HG03457 (cell line): ENCODE measurements around the gene TMEM117.

ENCODE experiments used
- ATAC-seq: cut with Tn5 transposase; IDR thresholded peaks from one replicate; pipeline ENCODE4 v1.9.1; 2021; ENCODE audit warnings: moderate number of reproducible peaks; ENCODE audit not compliant: unreplicated experiment

Gene TMEM117

DNA sequence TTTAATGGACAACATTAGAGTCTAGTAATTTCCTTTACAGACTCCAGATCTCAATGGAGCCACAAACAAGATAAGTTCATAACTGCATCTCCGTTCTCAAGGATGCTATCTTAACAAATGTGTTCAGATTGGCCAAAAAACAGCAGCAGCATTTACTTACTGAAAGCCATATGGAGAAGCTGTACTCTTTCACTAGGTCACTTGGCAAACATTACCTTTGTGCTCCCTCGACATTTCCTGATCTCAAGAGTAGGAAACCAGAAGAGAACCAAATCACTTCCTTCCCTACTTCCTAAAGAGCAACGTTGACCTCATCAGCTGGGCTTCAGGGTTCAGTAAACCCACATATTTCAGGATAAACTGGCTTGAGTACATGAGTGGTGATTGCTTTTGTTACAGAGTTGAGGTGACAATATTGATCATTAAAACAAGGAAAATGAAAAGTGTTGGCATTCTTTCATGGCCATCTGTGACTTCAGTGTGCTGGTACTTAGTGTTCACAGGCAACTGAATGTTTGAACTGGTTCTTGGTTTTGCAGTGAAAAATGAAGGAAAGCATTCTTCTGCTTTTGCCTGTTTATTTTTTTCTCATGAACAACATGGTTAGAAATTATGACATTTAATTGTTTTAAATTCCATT, 449.6 kb downstream of the TMEM117 start:
- ATAC-seq, result no peak

DNA sequence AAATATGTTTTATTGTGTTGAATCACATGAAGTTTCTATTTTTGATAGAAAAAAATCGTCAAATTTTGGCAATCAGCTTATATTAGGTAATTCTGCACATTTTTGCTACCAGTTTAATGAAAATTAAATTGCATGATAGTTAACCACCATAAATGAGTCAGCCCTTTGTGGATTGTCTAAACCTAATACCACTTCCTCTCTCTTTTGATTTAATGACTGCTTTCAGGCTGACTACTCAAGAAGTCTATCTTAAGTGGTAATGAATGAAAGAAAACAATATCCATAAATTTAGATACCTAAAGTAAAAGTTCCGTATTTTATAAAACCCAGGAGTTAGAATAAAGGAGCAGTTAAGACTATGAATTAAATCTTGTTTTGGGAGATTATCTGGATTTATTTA, 450.5 kb downstream of the TMEM117 start:
- no peak for ATAC-seq

- ATAC-seq, result no peak
Measured at GRCh38 chr12:44286821-44287505, 451.1 kb downstream of the TMEM117 start.

GRCh38 chr12:44287545-44287944, 451.7 kb downstream of the TMEM117 start:
- no peak for ATAC-seq

GRCh38 chr12:44294649-44295048, 458.8 kb downstream of the TMEM117 start:
- peak; percentile 89 for ATAC-seq

GRCh38 chr12:44295958-44296623, 460.2 kb downstream of the TMEM117 start:
- no peak for ATAC-seq

DNA sequence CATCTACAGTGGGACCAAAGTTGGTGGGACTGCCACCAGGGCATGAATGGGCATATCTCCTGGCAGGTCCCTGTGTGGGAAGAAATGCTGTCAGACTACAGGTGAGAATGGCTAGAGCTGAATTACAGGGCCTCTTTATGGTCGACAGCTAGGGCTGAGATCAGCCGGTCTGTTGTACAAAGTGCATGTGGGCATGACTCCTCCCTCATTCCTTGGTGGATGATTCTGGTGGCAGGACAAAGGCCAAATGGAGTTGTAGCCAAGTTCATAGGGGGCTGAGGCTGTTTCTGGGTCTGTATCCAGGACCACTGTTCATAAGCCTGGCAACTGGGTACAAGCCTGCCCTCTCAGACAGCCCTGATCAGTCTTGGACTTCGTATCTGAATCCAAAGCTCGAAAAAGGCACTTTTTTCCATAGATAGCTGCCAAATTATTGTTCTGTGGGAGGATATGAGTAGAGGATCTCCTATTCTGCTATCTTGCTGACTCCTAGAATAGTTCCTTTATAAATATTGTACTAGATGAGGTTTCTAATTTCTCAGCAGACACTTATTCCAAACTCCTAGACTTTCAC, 460.8 kb downstream of the TMEM117 start:
- no peak for ATAC-seq

GRCh38 chr12:44299524-44299923, 463.6 kb downstream of the TMEM117 start:
- ATAC-seq, result no peak

DNA sequence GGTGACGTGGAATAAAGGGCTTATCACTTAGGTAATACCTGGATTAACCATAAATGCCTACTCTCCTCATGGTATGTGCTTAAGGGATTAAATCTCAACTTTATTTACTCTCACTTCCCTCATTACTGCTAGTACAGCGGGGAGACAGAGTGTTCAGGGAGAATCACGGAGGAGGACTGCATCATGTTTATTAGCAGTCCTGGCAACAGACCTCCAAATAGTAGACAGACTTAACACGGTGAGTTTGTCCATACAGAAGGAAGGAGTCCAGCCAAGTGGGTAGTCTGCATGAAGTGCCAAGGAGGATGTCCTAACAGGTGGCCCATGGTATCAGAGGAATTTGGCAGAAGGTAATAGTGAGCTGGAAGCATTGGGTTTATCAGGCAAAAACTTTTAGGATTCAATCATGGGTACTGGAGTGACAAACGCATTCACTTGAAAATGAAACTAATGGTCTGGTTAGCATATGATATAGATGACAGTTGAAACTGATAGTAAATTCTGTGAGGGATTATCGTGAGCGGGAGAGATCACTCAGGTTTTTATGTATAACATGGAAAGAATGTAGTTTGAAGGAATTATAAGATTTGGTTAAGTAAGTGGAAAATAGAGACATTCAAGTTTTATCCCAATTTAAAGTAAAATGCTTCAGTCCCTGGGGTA, 471.8 kb downstream of the TMEM117 start:
- no peak for ATAC-seq

DNA sequence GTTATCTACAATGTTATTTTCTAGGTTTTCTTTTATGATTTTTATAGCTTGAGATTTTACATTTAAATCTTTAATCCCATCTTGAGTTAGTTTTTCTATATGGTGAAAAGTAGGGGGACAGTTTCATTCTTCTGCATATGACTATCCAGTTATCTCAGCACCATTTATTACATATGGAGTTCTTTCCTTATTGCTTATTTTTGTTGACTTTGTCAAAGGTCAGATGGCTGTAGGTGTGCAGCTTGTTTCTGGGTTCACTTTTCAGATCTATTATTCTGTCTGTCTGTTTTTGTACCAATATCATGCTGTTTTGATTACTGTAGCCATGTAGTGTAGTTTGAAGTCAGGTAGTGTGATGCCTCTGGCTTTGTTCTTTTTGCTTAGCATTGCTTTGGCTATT, 477.3 kb downstream of the TMEM117 start:
- no peak for ATAC-seq

DNA sequence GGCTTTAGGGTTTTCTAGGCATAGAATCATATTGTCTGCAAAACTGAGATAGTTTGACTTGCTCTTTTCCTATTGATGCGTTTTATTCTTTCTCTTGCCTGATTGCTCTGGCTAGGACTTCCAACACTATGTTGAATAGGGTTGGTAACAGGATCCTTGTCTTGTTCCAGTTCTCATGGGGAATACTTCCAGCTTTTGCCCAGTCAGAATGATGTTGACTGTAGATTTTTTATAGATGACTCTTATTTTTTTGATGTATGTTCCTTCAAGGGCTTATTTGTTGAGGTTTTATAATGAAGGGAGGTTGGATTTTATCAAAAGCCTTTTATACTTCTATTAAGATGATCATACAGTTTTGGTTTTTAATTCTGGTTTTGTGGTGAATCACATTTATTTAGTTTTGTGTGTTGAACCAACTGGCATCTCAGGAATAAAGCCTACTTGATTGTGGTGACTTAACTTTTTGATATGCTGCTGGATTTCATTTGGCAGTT, 478.2 kb downstream of the TMEM117 start:
- no peak for ATAC-seq

DNA sequence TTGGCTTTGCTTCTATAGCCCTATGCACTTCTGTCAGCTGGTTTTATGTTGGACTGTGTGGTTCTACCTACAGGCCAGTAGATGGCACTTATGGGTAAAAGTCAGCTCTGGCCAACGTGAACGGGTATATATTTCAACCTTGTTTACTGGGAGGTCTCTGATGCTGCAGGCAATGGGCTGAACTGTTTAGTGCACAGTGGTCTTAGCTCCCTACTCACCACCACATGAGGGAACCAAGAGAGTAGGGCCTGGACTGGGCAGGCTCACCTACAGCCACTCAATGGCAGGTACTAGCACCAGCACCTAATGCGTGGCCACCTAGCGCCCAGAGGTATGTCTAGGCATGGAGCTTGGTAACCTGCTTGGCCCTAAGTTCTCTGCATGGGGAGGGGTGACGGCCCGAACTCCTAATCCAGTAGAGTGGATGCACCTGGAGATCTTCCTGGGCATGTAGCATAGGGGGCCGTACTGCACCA, 481.8 kb downstream of the TMEM117 start:
- no peak for ATAC-seq

GRCh38 chr12:44331269-44331668, 495.4 kb downstream of the TMEM117 start:
- ATAC-seq, result no peak

GRCh38 chr12:44334347-44334746, 498.5 kb downstream of the TMEM117 start:
- no peak for ATAC-seq

DNA sequence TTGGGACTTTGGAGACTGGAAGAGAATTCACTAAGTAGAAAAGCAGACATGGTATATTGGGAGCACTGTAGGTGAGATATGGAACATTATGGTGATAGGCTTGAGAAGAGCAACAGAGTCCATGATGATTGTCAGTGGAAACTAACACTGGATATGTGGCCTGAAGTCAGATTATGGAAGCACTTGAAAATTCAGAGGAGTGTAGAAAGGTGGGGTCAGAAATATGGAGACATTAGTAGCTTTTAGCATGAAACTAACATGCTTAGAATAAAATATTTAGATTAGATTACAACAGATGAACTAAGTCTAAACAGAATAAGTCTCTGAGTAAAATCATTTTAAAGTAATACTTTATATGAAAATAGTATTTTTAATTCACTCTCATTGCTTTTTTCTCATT, 499.1 kb downstream of the TMEM117 start:
- no peak for ATAC-seq

DNA sequence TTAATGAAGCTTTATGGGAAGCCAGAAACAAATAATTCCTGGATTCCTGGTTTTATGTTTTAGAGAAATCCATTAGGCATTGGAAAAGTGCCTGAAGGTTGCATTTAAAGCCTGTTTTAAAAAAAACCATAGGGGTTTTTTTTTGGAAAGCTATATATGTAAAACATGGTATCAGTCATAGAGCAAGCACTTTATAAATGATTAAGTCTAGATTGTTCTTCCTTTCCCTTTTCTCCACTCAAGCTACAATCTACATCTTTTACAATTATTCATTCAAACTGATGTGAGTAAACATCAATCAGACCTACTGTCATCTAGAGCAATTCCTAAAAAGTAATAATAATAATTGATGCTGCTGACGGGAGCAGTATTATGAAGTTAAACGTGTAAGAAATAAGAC, 500.7 kb downstream of the TMEM117 start:
- no peak for ATAC-seq

- ATAC-seq, result no peak
Measured at GRCh38 chr12:44342371-44342770, 506.5 kb downstream of the TMEM117 start.

GRCh38 chr12:44347145-44347544, 511.3 kb downstream of the TMEM117 start:
- ATAC-seq, result no peak

DNA sequence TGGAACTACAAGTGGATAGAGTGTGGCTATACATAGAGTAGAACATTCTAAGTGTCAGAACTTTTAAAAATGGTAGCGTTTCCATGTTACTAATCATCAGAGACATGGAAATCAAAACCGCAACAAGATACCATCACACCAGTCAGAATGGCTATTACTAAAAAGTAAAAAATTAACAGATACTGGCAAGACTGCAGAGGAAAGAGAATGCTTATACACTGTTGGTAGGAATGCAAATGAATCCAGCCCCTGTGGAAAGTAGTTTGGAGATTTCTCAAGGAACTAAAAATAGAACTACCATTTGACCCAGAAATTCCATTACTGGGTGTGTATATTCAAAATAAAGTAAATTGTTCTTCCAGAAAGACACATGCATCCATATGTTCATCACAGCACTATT, 521.6 kb downstream of the TMEM117 start:
- ATAC-seq, result no peak

DNA sequence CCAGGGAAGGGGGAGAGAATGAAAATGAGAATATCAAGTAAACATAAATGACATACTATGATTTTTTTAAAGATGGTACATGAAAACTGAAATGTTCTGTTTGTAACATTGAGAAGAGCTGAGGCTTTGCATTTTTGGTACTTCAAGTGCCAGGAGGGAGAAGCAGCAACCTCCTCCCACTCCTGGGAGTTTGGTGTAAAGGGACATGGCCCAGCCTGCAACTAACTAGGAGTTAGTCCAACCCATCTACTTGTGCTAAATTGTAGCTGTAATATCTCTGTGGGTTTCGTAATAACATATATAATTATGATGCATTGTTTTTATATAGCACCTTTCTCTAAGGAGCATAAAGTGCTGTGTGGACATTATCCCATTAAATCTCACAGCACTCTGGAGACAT, 522.8 kb downstream of the TMEM117 start:
- no peak for ATAC-seq

GRCh38 chr12:44362947-44363346, 527.1 kb downstream of the TMEM117 start:
- no peak for ATAC-seq
